ENCODE results near the gene FOXP1. TPM values are rescaled to one million over a fixed set of nuclear protein-coding genes. Genes with fewer than 3 reads are reported as not detected.

The FOXP1 gene
- total RNA-seq, 1 donor from 2014 or later, result 27.3 TPM

- no peak overlapping the region for H2AFZ ChIP-seq (replicated peaks)
- H3K9me3 Mint-ChIP-seq, result peaks cover 5% of the 10 kb centered on the region
- H3K36me3 Mint-ChIP-seq, result peaks cover 2% of the 10 kb centered on the region
- no peak overlapping the region for H3K27ac ChIP-seq
- H4K20me1 ChIP-seq (ENCODE audit: low read depth), result no peaks in the 10 kb centered on the region
- H3K4me3 Mint-ChIP-seq, result no peak overlapping the region
- peaks cover 3% of the 10 kb centered on the region for H3K79me2 ChIP-seq (ENCODE audit: low read depth)
- no peaks in the 10 kb centered on the region for H3K36me3 ChIP-seq
- no peak overlapping the region for H3K9ac ChIP-seq
- no peaks in the 10 kb centered on the region for H3K4me1 ChIP-seq
- no peak for TF ChIP-seq CTCF (IDR thresholded peaks at IDR 0.05)
- no peak for TF ChIP-seq EZH2 (IDR thresholded peaks at IDR 0.05)
- H3K4me1 Mint-ChIP-seq, result no peaks in the 10 kb centered on the region
- no peak overlapping the region for H3K4me2 ChIP-seq
- peaks cover 3% of the 10 kb centered on the region for H3K27me3 Mint-ChIP-seq (ENCODE audit: insufficient read depth, low read depth)
- DNase-seq (ENCODE audit: low spot score), result peak; percentile 12
- no peak overlapping the region for H3K4me3 ChIP-seq
- no peak overlapping the region for H3K27ac Mint-ChIP-seq
- no peaks in the 10 kb centered on the region for H3K27me3 ChIP-seq
- H3F3A ChIP-seq (ENCODE audit: low read depth), result no peaks in the 10 kb centered on the region
- H3K9me3 ChIP-seq (ENCODE audit: low read depth), result no peaks in the 10 kb centered on the region
Measured at GRCh38 chr3:71217640-71218222, 365.8 kb downstream of the FOXP1 start.

DNA sequence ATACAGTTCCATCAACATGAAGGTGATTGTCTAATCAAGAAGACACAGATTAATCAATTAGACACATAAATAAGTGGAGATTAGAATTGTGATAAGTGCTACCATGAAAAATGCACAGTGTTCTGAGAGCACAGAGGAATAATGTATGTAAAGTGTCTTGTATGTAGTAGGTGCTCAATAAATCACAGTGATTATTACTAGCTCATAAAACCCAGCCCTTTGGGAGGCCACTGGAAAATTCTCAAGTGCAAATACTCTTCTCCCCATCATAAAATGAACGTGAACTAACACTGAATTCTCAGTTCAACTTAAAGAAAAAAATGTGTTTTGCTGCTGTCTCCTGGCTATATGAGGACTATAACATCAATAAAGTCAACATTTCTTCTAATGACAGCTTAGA lies 368.2 kb downstream of the FOXP1 start:
- Histone ChIP-seq H3K9ac (no peak overlapping the region), H3K27ac (no peak overlapping the region), H3K9me3 (ENCODE audit: low read depth) (no peaks in the 10 kb centered on the region), H3K4me2 (no peak overlapping the region), H3K79me2 (ENCODE audit: low read depth) (peaks cover 3% of the 10 kb centered on the region), H3K27me3 (no peaks in the 10 kb centered on the region), H3F3A (ENCODE audit: low read depth) (no peaks in the 10 kb centered on the region), H4K20me1 (ENCODE audit: low read depth) (no peaks in the 10 kb centered on the region), H3K4me3 (no peak overlapping the region), H2AFZ (replicated peaks) (no peak overlapping the region), H3K4me1 (peaks cover 4% of the 10 kb centered on the region), H3K36me3 (no peaks in the 10 kb centered on the region)
- Mint-ChIP-seq H3K27ac (no peak overlapping the region), H3K4me3 (no peak overlapping the region), H3K36me3 (no peaks in the 10 kb centered on the region), H3K4me1 (peaks cover 2% of the 10 kb centered on the region), H3K27me3 (ENCODE audit: insufficient read depth, low read depth) (no peaks in the 10 kb centered on the region), H3K9me3 (no peaks in the 10 kb centered on the region)
- TF ChIP-seq EZH2 (IDR thresholded peaks at IDR 0.05) (no peak), EZH2phosphoT487 (IDR thresholded peaks at IDR 0.05) (no peak), CTCF (IDR thresholded peaks at IDR 0.05) (no peak)
- no peak for DNase-seq (ENCODE audit: low spot score)

DNA sequence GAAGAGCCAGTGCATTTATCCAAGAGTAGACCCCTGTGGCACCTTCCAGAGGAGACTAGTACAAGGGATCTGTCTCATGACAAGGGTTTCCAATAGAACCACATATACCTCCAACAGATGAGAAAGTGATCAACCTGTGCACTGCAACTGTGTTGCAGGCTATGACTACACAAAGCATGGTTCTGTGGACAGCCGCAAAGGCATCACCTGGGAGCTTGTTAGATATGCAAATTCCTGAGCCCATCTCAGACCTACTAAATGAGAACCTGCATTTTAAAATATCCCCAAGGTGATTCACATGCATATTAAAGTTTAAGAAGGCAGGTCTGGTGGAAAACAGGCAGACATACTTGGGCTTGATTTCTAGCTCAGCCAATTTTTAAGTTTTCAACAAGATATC lies 368.7 kb downstream of the FOXP1 start:
- peaks cover 9% of the 10 kb centered on the region for H3K4me1 ChIP-seq
- no peaks in the 10 kb centered on the region for H3F3A ChIP-seq (ENCODE audit: low read depth)
- H3K9me3 Mint-ChIP-seq, result no peaks in the 10 kb centered on the region
- no peaks in the 10 kb centered on the region for H4K20me1 ChIP-seq (ENCODE audit: low read depth)
- H3K9ac ChIP-seq, result no peak overlapping the region
- H2AFZ ChIP-seq (replicated peaks), result no peak overlapping the region
- H3K79me2 ChIP-seq (ENCODE audit: low read depth), result peaks cover 6% of the 10 kb centered on the region
- no peaks in the 10 kb centered on the region for H3K36me3 ChIP-seq
- H3K9me3 ChIP-seq (ENCODE audit: low read depth), result no peaks in the 10 kb centered on the region
- no peak overlapping the region for H3K27ac ChIP-seq
- no peak overlapping the region for H3K4me3 ChIP-seq
- H3K27me3 Mint-ChIP-seq (ENCODE audit: insufficient read depth, low read depth), result no peaks in the 10 kb centered on the region
- no peak overlapping the region for H3K4me2 ChIP-seq
- peaks cover 6% of the 10 kb centered on the region for H3K4me1 Mint-ChIP-seq
- TF ChIP-seq CTCF (IDR thresholded peaks at IDR 0.05) (no peak), EZH2phosphoT487 (IDR thresholded peaks at IDR 0.05) (no peak), EZH2 (IDR thresholded peaks at IDR 0.05) (no peak)
- no peak for DNase-seq (ENCODE audit: low spot score)
- no peak overlapping the region for H3K27ac Mint-ChIP-seq
- H3K4me3 Mint-ChIP-seq, result no peak overlapping the region
- no peaks in the 10 kb centered on the region for H3K36me3 Mint-ChIP-seq
- no peaks in the 10 kb centered on the region for H3K27me3 ChIP-seq

Data from neural progenitor cell (in vitro differentiated cells).